ENCODE data around the gene AUTS2. TPM values are rescaled to one million over a fixed set of nuclear protein-coding genes. Genes with fewer than 3 reads are reported as not detected.

Gene AUTS2
- total and polyA plus RNA-seq, 2 of the 8 experiments (the other 6 are each of a cell fraction or from before 2014, with no cell fraction given) = 25.9 to 101 TPM

- no peaks in the 10 kb centered on the region for H3K9me3 ChIP-seq (ENCODE audit: insufficient read depth in 2 of 2, low read depth in 1 of 2, low read length in 1 of 2)
- 90% methylated on average over 4 of the region's 4 CpGs; no CpG with 5 or more reads in 1 of the 2 experiments for WGBS, 2 experiments (ENCODE audit: extremely low coverage in 1 of 2, insufficient coverage in 1 of 2, insufficient read length in 1 of 2, insufficient replicate concordance in 2 of 2, low coverage in 1 of 2, low lambda C conversion rate in 2 of 2, missing lambda C conversion rate in 1 of 2)
- no peak for TF ChIP-seq SUZ12 (IDR thresholded peaks at IDR 0.05; ENCODE audit: low read length)
- TF ChIP-seq BACH1 (IDR thresholded peaks at IDR 0.05; ENCODE audit: low read length) = no peak
- no peak for TF ChIP-seq TCF12 (IDR thresholded peaks at IDR 0.05; ENCODE audit: low read depth, low read length)
- no peak for TF ChIP-seq EZH2 (IDR thresholded peaks at IDR 0.05; ENCODE audit: low read depth, low read length, severe bottlenecking)
- no peak for TF ChIP-seq CREB1 (IDR thresholded peaks at IDR 0.05)
- TF ChIP-seq TEAD4 (IDR thresholded peaks at IDR 0.05; ENCODE audit: low read depth, low read length) = no peak
- TF ChIP-seq SAP30 (IDR thresholded peaks at IDR 0.05; ENCODE audit: insufficient read depth, insufficient replicate concordance, low read length) = no peak
- TF ChIP-seq PHF8 (conservative IDR thresholded peaks at IDR 0.05; ENCODE audit: low read depth, low read length) = no peak
- no peak for TF ChIP-seq GABPA (IDR thresholded peaks at IDR 0.05; ENCODE audit: borderline replicate concordance, insufficient read depth, low read length)
- no peak for TF ChIP-seq CBX5 (IDR thresholded peaks at IDR 0.05; ENCODE audit: low read depth, low read length)
- no peak for TF ChIP-seq RBBP5 (IDR thresholded peaks at IDR 0.05; ENCODE audit: borderline replicate concordance, low read depth, low read length)
- TF ChIP-seq SP2 (IDR thresholded peaks at IDR 0.05; ENCODE audit: low read length) = no peak
- TF ChIP-seq KDM1A (IDR thresholded peaks at IDR 0.05; ENCODE audit: borderline replicate concordance, low read length) = no peak
- TF ChIP-seq BCL11A (IDR thresholded peaks at IDR 0.05; ENCODE audit: low read depth in 2 of 2, low read length in 2 of 2) = no peak
- TF ChIP-seq CEBPB (IDR thresholded peaks at IDR 0.05; ENCODE audit: low read depth, low read length) = no peak
- no peak for TF ChIP-seq JUND (IDR thresholded peaks at IDR 0.05; ENCODE audit: low read length)
Observed at GRCh38 chr7:69764147-69764546, 165.9 kb downstream of the AUTS2 start.

More at GRCh38 chr7:69764147-69764546, 165.9 kb downstream of the AUTS2 start:
- Histone ChIP-seq H3K56ac (replicated peaks; ENCODE audit: insufficient read length, low read depth, low read length) (no peak overlapping the region), H3K14ac (ENCODE audit: insufficient read length) (no peak overlapping the region), H3K4me3 (ENCODE audit: extremely low read depth in 1 of 4, insufficient read depth in 2 of 4, low read depth in 3 of 4, low read length in 4 of 4) (no peak overlapping the region), H3K27me3 (replicated peaks in 1 of 4; ENCODE audit: control insufficient read depth in 3 of 4, extremely low read depth in 1 of 4, insufficient read depth in 3 of 4, low read length in 3 of 4) (no peaks in the 10 kb centered on the region), H4K5ac (ENCODE audit: insufficient read length, low read depth, low read length) (no peak overlapping the region), H2AK5ac (ENCODE audit: low read depth, low read length) (no peak overlapping the region), H3K4me2 (ENCODE audit: insufficient read depth in 1 of 2, low read depth in 2 of 2, low read length in 2 of 2) (no peak overlapping the region), H2BK5ac (ENCODE audit: low read depth, low read length) (no peak overlapping the region), H3K27ac (ENCODE audit: low read depth, low read length) (no peak overlapping the region), H4K91ac (replicated peaks; ENCODE audit: insufficient read length, low read length) (no peak overlapping the region), H4K8ac (ENCODE audit: extremely low read depth, insufficient read depth, low read length) (no peak overlapping the region), H2BK20ac (ENCODE audit: low read length) (no peak overlapping the region), H3K4me1 (replicated peaks in 1 of 4; ENCODE audit: control insufficient read depth in 3 of 4, insufficient read depth in 4 of 4, low read length in 3 of 4) (no peaks in the 10 kb centered on the region; a peak in 1 of 7 replicates), H3K4ac (replicated peaks; ENCODE audit: insufficient read length, low read depth, low read length) (no peak overlapping the region), H3K9ac (replicated peaks in 1 of 4; ENCODE audit: extremely low read depth in 1 of 4, low read depth in 3 of 4, low read length in 3 of 4) (no peak overlapping the region), H2BK120ac (replicated peaks; ENCODE audit: low read depth, low read length) (no peak overlapping the region), H3K36me3 (ENCODE audit: control insufficient read depth in 2 of 4, insufficient read depth in 4 of 4, low read length in 3 of 4) (no peaks in the 10 kb centered on the region), H3K79me2 (ENCODE audit: control insufficient read depth in 1 of 2, insufficient read depth in 2 of 2, low read length in 2 of 2) (0 out of 4 replicates have a peak, but pooled peaks cover 0 to 3% of the 10 kb centered on the region in 2 experiments), H3K18ac (ENCODE audit: extremely low read depth, low read length) (no peak overlapping the region), H2BK12ac (ENCODE audit: low read depth, low read length) (no peak overlapping the region), H3K79me1 (ENCODE audit: low read depth, low read length) (no peaks in the 10 kb centered on the region), H2BK15ac (ENCODE audit: low read length) (no peak overlapping the region), H3K23ac (ENCODE audit: insufficient read length) (no peak overlapping the region), H2AFZ (ENCODE audit: low read length) (no peak overlapping the region), H4K20me1 (replicated peaks in 1 of 2; ENCODE audit: control insufficient read depth in 1 of 2, insufficient read depth in 2 of 2, low read length in 2 of 2) (no peaks in the 10 kb centered on the region), H3K23me2 (ENCODE audit: low read depth, low read length) (no peaks in the 10 kb centered on the region)
- no peak for DNase-seq (ENCODE audit: low read depth in 1 of 2, low spot score in 2 of 2)
- ChIA-PET CTCF (ENCODE audit: partially characterized antibody) (interaction anchor here (0.7 to 1.6 kb wide), 2 partner anchors 13 to 42 kb away, joined by 3 read pairs; no protein-coding TSS in a partner anchor), POLR2A (ENCODE audit: partially characterized antibody) (no interaction called here)
- FAIRE-seq = no peak
